HepG2 (cell line): Measurements from ENCODE around the gene FNDC10. TPM values are rescaled to one million over a fixed set of nuclear protein-coding genes. Genes with fewer than 3 reads are reported as not detected.

ENCODE experiments used
- AKAP8 ChIP-seq: sonication (generic); formaldehyde crosslinking; IDR thresholded peaks from 2 replicates; pipeline ENCODE4 v1.5.1; 2020; ENCODE audit warnings: mild to moderate bottlenecking, missing genetic modification reagents
- ARNT2 ChIP-seq: sonication (generic); formaldehyde crosslinking; IDR thresholded peaks from 2 replicates; pipeline ENCODE4 v1.8.0; 2022; ENCODE audit warnings: mild to moderate bottlenecking, low read depth, missing genetic modification reagents, moderate library complexity
- EED ChIP-seq: sonication (generic); formaldehyde crosslinking; IDR thresholded peaks from 2 replicates; pipeline ENCODE4 v1.5.0; 2020; ENCODE audit warnings: mild to moderate bottlenecking, missing genetic modification reagents
- HOMEZ ChIP-seq: IDR thresholded peaks from 2 replicates; pipeline ENCODE4 v1.6.1; 2016; ENCODE audit warnings: low read depth
- NCOA1 ChIP-seq: sonication (generic); formaldehyde crosslinking; IDR thresholded peaks from 2 replicates; pipeline ENCODE4 v1.9.0; 2021; ENCODE audit warnings: missing genetic modification reagents
- ONECUT2 ChIP-seq: sonication (generic); formaldehyde crosslinking; IDR thresholded peaks from 2 replicates; pipeline ENCODE4 v1.4.0; 2020; ENCODE audit warnings: missing genetic modification reagents
- POGK ChIP-seq: sonication (generic); formaldehyde crosslinking; conservative IDR thresholded peaks from 2 replicates; pipeline ENCODE4 v1.8.0; 2022; ENCODE audit warnings: mild to moderate bottlenecking, moderate library complexity, missing genetic modification reagents
- POLR2A ChIP-seq, 2 experiments: IDR thresholded peaks; 2 replicates each; pipeline ENCODE4 v1.6.1; 2011; ENCODE audit warnings: low read depth in 2 of 2, low read length in 2 of 2, mild to moderate bottlenecking in 1 of 2, moderate library complexity in 1 of 2; ENCODE audit not compliant: insufficient read depth in 1 of 2
- RBFOX2 ChIP-seq: fragments of 200-400 bp; formaldehyde crosslinking; IDR thresholded peaks from 2 replicates; pipeline ENCODE4 v1.6.1; 2017; ENCODE audit warnings: low read depth, mild to moderate bottlenecking, low read length
- STAG1 ChIP-seq: sonication (generic); formaldehyde crosslinking; IDR thresholded peaks from 2 replicates; pipeline ENCODE4 v1.4.0; 2020; ENCODE audit warnings: missing genetic modification reagents
- ZBTB4 ChIP-seq: sonication (generic); formaldehyde crosslinking; IDR thresholded peaks from 2 replicates; pipeline ENCODE4 v1.4.0; 2020; ENCODE audit warnings: missing genetic modification reagents, mild to moderate bottlenecking, borderline replicate concordance
- ZFAT ChIP-seq: sonication (generic); formaldehyde crosslinking; conservative IDR thresholded peaks from 2 replicates; pipeline ENCODE4 v1.8.1; 2023; ENCODE audit warnings: missing genetic modification reagents, inconsistent platforms
- ZNF430 ChIP-seq: sonication (generic); formaldehyde crosslinking; IDR thresholded peaks from 2 replicates; pipeline ENCODE4 v1.9.0; 2021; ENCODE audit warnings: mild to moderate bottlenecking, missing genetic modification reagents
- ZNF577 ChIP-seq: sonication (generic); formaldehyde crosslinking; IDR thresholded peaks from 2 replicates; pipeline ENCODE4 v1.4.0; 2020; ENCODE audit warnings: mild to moderate bottlenecking, low read depth, missing genetic modification reagents, borderline replicate concordance
- ZNF687 ChIP-seq: sonication (generic); formaldehyde crosslinking; IDR thresholded peaks from 2 replicates; pipeline ENCODE4 v1.5.1; 2020; ENCODE audit warnings: mild to moderate bottlenecking, missing genetic modification reagents, moderate library complexity
- ZNF768 ChIP-seq: sonication (generic); formaldehyde crosslinking; IDR thresholded peaks from 2 replicates; pipeline ENCODE4 v1.4.0; 2020; ENCODE audit warnings: missing genetic modification reagents
- ZNF839 ChIP-seq: sonication (generic); formaldehyde crosslinking; IDR thresholded peaks from 2 replicates; pipeline ENCODE4 v1.4.0; 2020; ENCODE audit warnings: missing genetic modification reagents, mild to moderate bottlenecking, borderline replicate concordance
- ZSCAN29 ChIP-seq: sonication (generic); formaldehyde crosslinking; conservative IDR thresholded peaks from 2 replicates; pipeline ENCODE4 v1.4.0; 2020; ENCODE audit warnings: mild to moderate bottlenecking, missing genetic modification reagents
- polyA plus RNA-seq, 8 experiments: library from polyadenylated mRNA; depleted of rRNA in 3 of 8; stranded (reverse) in 7 of 8; unstranded in 1 of 8; fragments of >200 nt; fragmentation: Illumina TruSeq in 4 of 8; extraction: Trizol in 4 of 8; gene quantifications; 2 replicates each; pipeline versions ENCODE4 v1.2.1 to v1.2.3, GENCODE V29; 2011 to 2016; ENCODE audit warnings: low read depth in 4 of 8, missing spikeins in 1 of 8, mixed read lengths in 1 of 8; ENCODE audit not compliant: insufficient read depth in 1 of 8
- total RNA-seq, 5 experiments: library from RNA; depleted of rRNA; stranded (reverse); fragments of >200 nt; fragmentation: Illumina TruSeq; extraction: Trizol; gene quantifications; 2 replicates each; pipeline ENCODE4 v1.2.3, GENCODE V29; 2016; ENCODE audit warnings: low read depth in 1 of 5

Gene FNDC10
- total and polyA plus RNA-seq, 2 of the 13 experiments (the other 11 are each of a cell fraction or from before 2014, with no cell fraction given), result 2.2 to 2.5 TPM

GRCh38 chr1:1574721-1575537, 25.0 kb downstream of the FNDC10 start, which contains the start of gene SSU72 (continued):
- TF ChIP-seq EED (CRISPR knock-in tag), result no peak; the same call in 1 of the 2 replicates
- TF ChIP-seq ZNF768 (CRISPR knock-in tag), result peak; percentile 12; the same call in 1 of the 2 replicates
- no peak for TF ChIP-seq AKAP8
- 0 out of 2 replicates have a peak, but pooled peaks have one; percentile 18 for TF ChIP-seq ARNT2 (CRISPR knock-in tag)
- 0 out of 2 replicates have a peak, but pooled peaks have one; percentile 67 for TF ChIP-seq ZNF839 (CRISPR knock-in tag)
- no peak for TF ChIP-seq ZNF430 (CRISPR knock-in tag)
- TF ChIP-seq ZNF687 (CRISPR knock-in tag), result peak; percentile 55; the same call in 1 of the 2 replicates
- TF ChIP-seq ZNF577 (CRISPR knock-in tag), result no peak
- no peak for TF ChIP-seq ZFAT (CRISPR knock-in tag)
- TF ChIP-seq POLR2A (IDR thresholded peaks at IDR 0.05; ENCODE audit: insufficient read depth in 1 of 2, low read depth in 2 of 2, low read length in 2 of 2), result peak; percentile 70 to 76
- TF ChIP-seq ZBTB4, result no peak
- TF ChIP-seq ZSCAN29 (CRISPR knock-in tag), result no peak
- no peak for TF ChIP-seq NCOA1
- TF ChIP-seq RBFOX2, result peak; percentile 88
- TF ChIP-seq HOMEZ (CRISPR knock-in tag), result no peak
- TF ChIP-seq ONECUT2 (CRISPR knock-in tag), result no peak
- TF ChIP-seq STAG1 (CRISPR knock-in tag), result no peak
- TF ChIP-seq POGK (CRISPR knock-in tag), result no peak
